Hepatocyte (in vitro differentiated cells): Measurements from ENCODE around the gene GRID1. TPM values are rescaled to one million over a fixed set of nuclear protein-coding genes. Genes with fewer than 3 reads are reported as not detected.

Source experiments
- DNase-seq: peaks from one replicate; pipeline ENCODE4 v3.0.0-alpha.2; 2016; ENCODE audit warnings: low spot score
- H2AFZ ChIP-seq: fragments of 200-600 bp; sonication (generic); 2 replicates; pipeline ENCODE4 v1.6.0; 2016; ENCODE audit warnings: antibody characterized with exemption, mild to moderate bottlenecking
- H3K27ac ChIP-seq: fragments of 200-600 bp; sonication (generic); 2 replicates; pipeline ENCODE4 v1.5.1; 2016; ENCODE audit warnings: mild to moderate bottlenecking
- H3K27me3 ChIP-seq: fragments of 200-600 bp; sonication (generic); 2 replicates; pipeline ENCODE4 v1.6.1; 2016
- H3K36me3 ChIP-seq: fragments of 200-600 bp; sonication (generic); replicated peaks from 2 replicates; pipeline ENCODE4 v1.5.1; 2016; ENCODE audit warnings: low read depth; ENCODE audit not compliant: insufficient read depth
- H3K4me1 ChIP-seq: fragments of 200-600 bp; sonication (generic); 2 replicates; pipeline ENCODE4 v1.5.1; 2016; ENCODE audit warnings: mild to moderate bottlenecking, moderate library complexity; ENCODE audit not compliant: insufficient read depth
- H3K4me2 ChIP-seq: fragments of 200-600 bp; sonication (generic); 2 replicates; pipeline ENCODE4 v1.6.0; 2016
- H3K4me3 ChIP-seq: fragments of 200-600 bp; sonication (generic); 2 replicates; pipeline ENCODE4 v1.5.1; 2016; ENCODE audit warnings: mild to moderate bottlenecking
- H3K79me2 ChIP-seq: fragments of 200-600 bp; sonication (generic); 2 replicates; pipeline ENCODE4 v1.6.0; 2017; ENCODE audit warnings: mild to moderate bottlenecking
- H3K9me2 ChIP-seq: fragments of 200-600 bp; sonication (generic); replicated peaks from 2 replicates; pipeline ENCODE4 v1.6.0; 2017; ENCODE audit warnings: mild to moderate bottlenecking; ENCODE audit not compliant: insufficient read depth
- H3K9me3 ChIP-seq: fragments of 200-600 bp; sonication (generic); 2 replicates; pipeline ENCODE4 v1.5.1; 2016; ENCODE audit warnings: low read depth, mild to moderate bottlenecking
- H4K20me1 ChIP-seq: fragments of 200-600 bp; sonication (generic); 2 replicates; pipeline ENCODE4 v1.6.0; 2016; ENCODE audit warnings: mild to moderate bottlenecking; ENCODE audit not compliant: insufficient read depth, poor library complexity, severe bottlenecking
- CTCF ChIP-seq: fragments of 200-600 bp; sonication (generic); IDR thresholded peaks from 2 replicates; pipeline ENCODE4 v1.5.1; 2016; ENCODE audit warnings: antibody characterized with exemption, mild to moderate bottlenecking; ENCODE audit not compliant: poor library complexity
- EZH2 ChIP-seq: fragments of 200-600 bp; sonication (generic); IDR thresholded peaks from 2 replicates; pipeline ENCODE4 v1.6.1; 2016; ENCODE audit warnings: antibody characterized with exemption, mild to moderate bottlenecking, borderline replicate concordance
- EZH2phosphoT487 ChIP-seq: fragments of 200-600 bp; sonication (generic); IDR thresholded peaks from one replicate; pipeline ENCODE4 v1.6.1; 2018; ENCODE audit warnings: antibody characterized with exemption, mild to moderate bottlenecking, low read depth, moderate library complexity; ENCODE audit not compliant: unreplicated experiment, severe bottlenecking
- WGBS: methylation state at CpG from one replicate; pipeline ENCODE4 v1.1.6; 2016; ENCODE audit warnings: low lambda C conversion rate; ENCODE audit errors: missing lambda C conversion rate; 5-methylcytosine and 5-hydroxymethylcytosine counted together
- polyA plus RNA-seq: library from polyadenylated mRNA; unstranded; fragments of >200 nt; fragmentation: Nextera tagmentation; extraction: Ambion mirVana; gene quantifications from 2 replicates; pipeline ENCODE4 v1.2.1, GENCODE V29; 2016
- total RNA-seq: library from RNA; depleted of rRNA; stranded (reverse); fragments of >200 nt; gene quantifications from 2 replicates; pipeline ENCODE4 v1.2.3, GENCODE V29; 2014

Gene GRID1
- total and polyA plus RNA-seq, 2 experiments from 2014 or later = 0.07 to 0.37 TPM

- no peak for TF ChIP-seq CTCF
- TF ChIP-seq EZH2 = no peak
- no peak for TF ChIP-seq EZH2phosphoT487
Measured at GRCh38 chr10:86067436-86068050, 299.1 kb downstream of the GRID1 start.

GRCh38 chr10:86066696-86067095 is 299.9 kb downstream of the GRID1 start:
- Histone ChIP-seq H3K27me3 (no peaks in the 10 kb centered on the region), H2AFZ (no peak overlapping the region), H4K20me1 (no peaks in the 10 kb centered on the region), H3K9me2 (no peaks in the 10 kb centered on the region), H3K4me2 (no peak overlapping the region), H3K79me2 (no peaks in the 10 kb centered on the region), H3K36me3 (no peaks in the 10 kb centered on the region), H3K4me3 (no peak overlapping the region), H3K27ac (no peak overlapping the region), H3K4me1 (no peaks in the 10 kb centered on the region), H3K9me3 (no peaks in the 10 kb centered on the region)
- TF ChIP-seq EZH2phosphoT487 (no peak), CTCF (no peak), EZH2 (no peak)
- WGBS = 94% methylated on average over 8 of the region's 8 CpGs
- DNase-seq = no peak

More at GRCh38 chr10:86067436-86068050, 299.1 kb downstream of the GRID1 start:
- H2AFZ ChIP-seq = no peak overlapping the region
- H3K4me1 ChIP-seq = no peaks in the 10 kb centered on the region
- H3K4me2 ChIP-seq = no peak overlapping the region
- no peak overlapping the region for H3K4me3 ChIP-seq
- H4K20me1 ChIP-seq = no peaks in the 10 kb centered on the region
- no peaks in the 10 kb centered on the region for H3K36me3 ChIP-seq
- H3K9me3 ChIP-seq = no peaks in the 10 kb centered on the region
- H3K27ac ChIP-seq = no peak overlapping the region
- DNase-seq = no peak
- no peaks in the 10 kb centered on the region for H3K9me2 ChIP-seq
- no peaks in the 10 kb centered on the region for H3K27me3 ChIP-seq
- WGBS = 85% methylated on average over 5 of the region's 5 CpGs
- no peaks in the 10 kb centered on the region for H3K79me2 ChIP-seq

GRCh38 chr10:86065711-86066251 is 300.8 kb downstream of the GRID1 start:
- Histone ChIP-seq H3K4me1 (no peaks in the 10 kb centered on the region), H3K9me3 (no peaks in the 10 kb centered on the region), H3K79me2 (no peaks in the 10 kb centered on the region), H3K27me3 (no peaks in the 10 kb centered on the region), H3K4me3 (no peak overlapping the region), H3K36me3 (no peaks in the 10 kb centered on the region), H3K27ac (no peak overlapping the region), H3K9me2 (no peaks in the 10 kb centered on the region), H2AFZ (no peak overlapping the region), H4K20me1 (no peaks in the 10 kb centered on the region), H3K4me2 (no peak overlapping the region)
- TF ChIP-seq EZH2phosphoT487 (no peak), EZH2 (no peak), CTCF (no peak)
- DNase-seq = no peak
- 89% methylated on average over 6 of the region's 6 CpGs for WGBS
